Stimulated activated CD8-positive, alpha-beta memory T cell treated with anti-CD3 and anti-CD28 coated beads, Interleukin-15, amount 100 ng/mL, for 24 hours (primary cell): Measurements from ENCODE around the gene FAM200B.

Experiments
- DNase-seq: peaks from one replicate; pipeline ENCODE4 v3.0.0-alpha.2; 2020; ENCODE audit warnings: low read depth

The FAM200B gene

DNA sequence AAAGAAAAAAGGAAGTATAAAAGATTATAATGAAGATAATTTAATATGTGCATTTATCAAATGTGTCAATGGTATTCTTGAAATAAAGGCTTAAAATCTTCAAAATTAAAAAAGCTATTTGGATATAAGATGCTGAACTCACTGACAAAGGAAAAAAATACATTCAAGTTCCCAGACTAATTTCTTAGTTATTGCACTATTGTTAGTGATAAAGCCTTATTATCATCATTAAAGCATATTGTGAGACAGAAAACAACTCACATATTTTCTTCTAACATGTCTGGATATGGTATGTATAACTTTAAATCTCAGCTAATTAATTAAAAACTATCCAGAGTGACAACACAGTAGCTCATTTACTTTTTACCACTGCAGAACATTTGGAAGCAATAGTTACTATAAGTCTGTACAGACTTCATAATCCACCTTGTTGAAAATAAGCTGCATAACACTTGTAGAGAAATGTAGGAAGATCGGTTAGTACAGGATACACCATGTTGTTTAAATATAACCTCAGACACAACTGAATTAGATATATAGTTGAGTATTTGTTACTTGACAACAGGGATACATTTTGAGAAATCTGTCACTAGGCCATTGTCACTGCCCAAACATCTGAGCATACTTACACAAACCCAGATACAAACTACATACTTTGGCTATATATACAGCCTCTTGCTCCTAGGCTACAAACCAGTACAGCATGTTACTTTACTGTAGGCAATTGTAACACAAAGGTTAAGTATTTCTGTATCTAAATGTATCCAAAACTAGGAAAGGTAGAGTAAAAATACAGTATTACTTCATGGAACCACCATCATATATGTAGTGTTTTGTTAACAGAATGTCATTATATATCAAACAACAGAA, 12.8 kb upstream of the FAM200B start:
- DNase-seq: no peak

- no peak for DNase-seq
Observed at GRCh38 chr4:15670576-15670975, 11.1 kb upstream of the FAM200B start.

GRCh38 chr4:15672101-15672500, 9.5 kb upstream of the FAM200B start:
- no peak for DNase-seq

GRCh38 chr4:15673337-15673736, 8.3 kb upstream of the FAM200B start:
- no peak for DNase-seq

DNA sequence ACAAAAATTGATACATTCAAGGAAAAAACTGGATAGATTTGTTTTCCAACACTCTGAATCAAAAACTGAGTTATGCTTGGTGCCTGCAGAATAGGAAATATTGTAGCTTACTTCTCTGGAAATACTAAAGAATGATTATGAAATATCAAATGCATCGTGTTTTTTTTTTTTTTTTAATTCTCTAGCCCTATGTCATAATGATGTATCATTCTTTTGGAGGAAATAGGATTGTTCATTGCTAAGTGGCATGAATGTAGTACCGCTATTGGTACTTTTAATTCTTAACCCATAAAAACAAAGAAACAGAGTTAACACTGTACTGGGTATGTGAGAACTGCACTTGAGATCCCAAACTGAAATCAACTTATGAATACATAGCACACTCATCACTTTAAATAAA, 7.6 kb upstream of the FAM200B start:
- DNase-seq: no peak

GRCh38 chr4:15674926-15675325, 6.7 kb upstream of the FAM200B start:
- no peak for DNase-seq

DNA sequence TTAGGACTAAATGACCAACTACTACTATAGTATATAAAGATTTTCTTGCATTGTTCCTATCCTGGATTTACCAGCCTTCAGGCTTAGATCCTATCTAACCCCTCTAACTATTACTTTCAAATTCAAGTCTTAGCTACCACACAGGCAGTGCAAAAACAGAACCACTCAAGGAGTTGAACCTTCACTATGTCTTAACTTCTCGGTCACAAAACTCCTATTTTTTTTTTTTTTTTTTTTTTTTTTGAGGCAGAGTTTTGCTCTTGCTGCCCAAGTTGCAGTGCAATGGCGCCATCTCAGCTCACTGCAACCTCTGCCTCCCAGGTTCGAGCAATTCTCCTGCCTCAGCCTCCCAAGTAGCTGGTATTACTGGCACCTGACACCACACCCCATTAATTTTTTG, 6.3 kb upstream of the FAM200B start:
- DNase-seq: no peak

- DNase-seq: no peak
Observed at GRCh38 chr4:15676039-15676438, 5.6 kb upstream of the FAM200B start.

GRCh38 chr4:15676899-15677298, 4.7 kb upstream of the FAM200B start:
- DNase-seq: no peak

- no peak for DNase-seq
Observed at GRCh38 chr4:15677507-15677988, 4.1 kb upstream of the FAM200B start.

DNA sequence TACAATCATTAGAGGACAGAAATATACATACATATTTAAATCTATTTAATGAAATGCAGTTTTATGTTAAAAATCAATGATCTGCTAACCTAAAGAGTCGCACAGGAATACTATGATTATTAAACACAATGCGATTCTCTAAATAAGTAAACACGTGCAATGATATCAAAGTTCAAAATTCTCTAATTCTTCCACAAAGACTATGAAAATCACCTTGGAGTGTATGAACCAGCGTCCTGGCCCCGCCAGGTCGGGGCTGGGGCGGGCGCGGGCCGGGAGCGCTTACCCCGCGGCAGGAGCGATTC, 608 bp upstream of the FAM200B start:
- no peak for DNase-seq

DNA sequence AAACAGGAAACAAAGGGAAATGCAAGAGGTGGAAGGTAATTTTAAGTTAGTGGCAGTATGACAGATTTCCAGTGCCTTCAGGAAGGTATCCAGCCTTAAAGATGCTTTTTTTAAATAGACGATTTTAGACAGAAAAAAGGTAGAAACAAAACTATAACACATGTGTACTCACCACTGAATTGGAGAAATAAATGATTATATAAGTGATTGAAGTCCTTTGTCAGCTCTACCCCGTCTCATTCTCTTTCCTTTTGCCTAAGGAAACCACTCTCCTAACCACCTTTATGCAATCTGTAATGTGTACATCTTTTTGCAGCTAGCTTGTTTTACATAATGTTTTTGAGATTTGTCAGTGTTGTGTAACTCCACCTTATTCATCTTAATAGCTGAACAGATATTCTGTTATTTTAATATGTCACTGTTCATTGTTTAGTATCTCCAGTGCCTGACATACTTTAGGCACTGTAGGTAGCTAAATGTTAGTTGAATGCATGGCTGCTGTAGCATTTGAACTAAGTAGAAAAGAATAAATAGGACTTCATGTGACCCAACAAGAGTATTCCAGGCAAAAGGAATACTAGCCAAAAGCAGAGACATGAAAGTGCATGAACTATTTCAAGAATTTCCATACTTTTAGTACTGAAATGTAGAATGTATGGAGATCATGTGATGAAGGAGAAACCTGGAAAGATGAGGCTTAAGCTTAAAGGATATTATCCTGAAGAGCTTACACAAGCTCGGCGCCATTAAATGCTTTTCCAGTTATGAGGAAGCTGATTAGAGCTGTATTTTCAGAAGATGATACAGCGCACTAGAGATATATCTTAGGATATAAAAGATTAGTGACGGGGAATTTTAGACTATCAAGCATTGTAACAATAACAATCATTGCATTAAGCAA, 865 bp downstream of the FAM200B start:
- no peak for DNase-seq

- DNase-seq: no peak
Observed at GRCh38 chr4:15683143-15683495, 1.5 kb downstream of the FAM200B start.

DNA sequence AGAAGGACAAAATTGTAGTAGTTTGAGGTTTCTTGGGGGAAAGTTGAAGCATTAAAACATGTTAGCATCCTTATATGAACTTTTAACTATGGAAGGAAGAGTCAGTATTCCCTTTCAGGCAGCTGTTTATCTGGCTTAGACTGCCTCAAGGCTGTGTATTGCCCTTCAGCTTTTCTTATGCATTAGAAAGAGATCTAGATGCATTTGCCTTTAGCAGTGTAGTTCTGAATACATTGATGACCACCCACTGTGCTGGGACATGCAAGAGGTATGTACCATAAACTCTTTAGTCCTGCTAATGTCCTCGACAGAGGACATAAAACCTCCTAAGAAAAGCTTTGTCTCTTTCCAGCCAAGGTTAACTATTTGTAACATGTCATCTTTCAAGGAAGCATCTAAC, 2.9 kb downstream of the FAM200B start:
- no peak for DNase-seq

GRCh38 chr4:15688051-15688450, 6.4 kb downstream of the FAM200B start:
- no peak for DNase-seq

- DNase-seq: no peak
Observed at GRCh38 chr4:15689540-15689939, 7.9 kb downstream of the FAM200B start.

DNA sequence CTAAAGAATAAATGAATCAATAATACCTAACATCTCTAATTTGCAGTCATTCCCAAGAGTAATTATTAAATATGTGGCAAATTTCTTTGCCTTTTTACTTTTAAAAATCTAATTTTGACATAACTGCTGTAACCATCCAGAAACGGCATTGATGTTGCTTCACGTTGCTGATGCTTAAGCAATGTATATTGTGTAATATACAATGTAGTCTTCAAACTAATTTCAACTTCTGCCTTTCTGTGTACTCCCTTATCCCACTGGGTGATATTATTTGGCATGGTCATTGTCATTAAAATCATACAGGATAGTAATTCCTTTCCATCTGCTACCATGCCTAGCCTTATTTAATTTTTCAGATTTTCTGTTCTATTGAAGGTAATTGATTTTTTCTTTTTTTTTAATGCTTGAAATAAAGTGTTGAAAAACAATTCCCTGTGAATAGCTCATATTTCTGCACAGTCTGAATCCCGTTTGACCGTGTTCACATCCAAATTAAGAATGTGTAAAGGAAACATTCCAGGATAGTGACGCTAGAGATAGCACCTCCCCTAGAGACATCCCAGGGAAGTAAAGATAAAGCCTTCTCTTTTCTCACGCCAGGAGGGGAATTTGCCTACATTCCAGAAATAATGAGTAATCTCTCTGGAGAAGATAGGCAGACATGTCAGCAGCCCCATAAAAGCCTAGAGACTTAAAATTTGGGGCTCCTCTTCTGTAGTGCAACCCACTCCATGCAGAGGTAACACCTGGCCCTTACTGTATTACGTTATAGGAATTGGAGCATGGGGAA, 8.6 kb downstream of the FAM200B start:
- DNase-seq: no peak

DNA sequence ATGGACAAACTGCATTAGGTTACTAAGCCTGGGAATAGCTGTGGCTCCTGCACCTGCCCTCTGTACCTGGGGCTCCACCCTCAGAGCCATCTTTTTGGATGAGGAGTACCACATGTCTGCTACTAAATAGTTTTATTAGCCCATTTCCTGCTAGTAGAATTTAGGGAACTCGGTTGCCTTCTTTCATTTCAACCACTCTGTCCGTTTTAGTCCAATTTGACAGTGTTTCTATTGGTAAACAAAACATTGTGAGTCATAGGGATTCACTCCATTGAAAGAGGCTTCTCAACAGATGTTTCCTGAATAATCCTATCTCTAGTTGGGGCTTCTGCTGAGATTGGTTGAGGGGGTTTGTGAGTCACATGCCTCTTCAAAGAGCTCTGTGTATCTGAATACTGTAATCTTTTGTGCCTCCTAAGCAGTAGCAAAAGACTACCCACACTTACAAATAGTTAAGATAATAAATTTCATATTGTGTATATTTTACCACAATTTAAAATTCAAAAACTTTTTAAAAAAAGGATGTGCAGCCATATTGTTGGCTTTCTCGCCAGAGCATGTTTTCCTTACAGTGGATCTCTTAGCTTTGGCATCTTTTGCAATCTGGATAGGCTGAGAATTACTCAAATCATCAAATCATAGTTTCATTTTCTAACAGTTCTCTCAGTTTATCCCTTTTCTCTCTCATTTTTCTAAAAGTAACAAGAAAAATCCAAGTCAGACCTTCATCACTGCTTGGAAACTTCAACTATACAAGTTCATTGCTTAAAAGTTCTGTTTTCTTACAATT, 9.9 kb downstream of the FAM200B start:
- DNase-seq: no peak

GRCh38 chr4:15692602-15693001, 11.0 kb downstream of the FAM200B start:
- no peak for DNase-seq

GRCh38 chr4:15694431-15694830, 12.8 kb downstream of the FAM200B start:
- no peak for DNase-seq

GRCh38 chr4:15695240-15695699, 13.6 kb downstream of the FAM200B start:
- DNase-seq: no peak

- no peak for DNase-seq
Observed at GRCh38 chr4:15695729-15696128, 14.1 kb downstream of the FAM200B start.
